GM18907 (cell line): ENCODE data around the gene SCAMP4.
A peak's percentile ranks its signal among the peaks of the same experiment; 100 is the strongest.

Experiments
- ATAC-seq: cut with Tn5 transposase; IDR thresholded peaks from one replicate; pipeline ENCODE4 v1.9.1; 2021; ENCODE audit warnings: mild to moderate bottlenecking, moderate library complexity; ENCODE audit not compliant: unreplicated experiment

The SCAMP4 gene, protein sequence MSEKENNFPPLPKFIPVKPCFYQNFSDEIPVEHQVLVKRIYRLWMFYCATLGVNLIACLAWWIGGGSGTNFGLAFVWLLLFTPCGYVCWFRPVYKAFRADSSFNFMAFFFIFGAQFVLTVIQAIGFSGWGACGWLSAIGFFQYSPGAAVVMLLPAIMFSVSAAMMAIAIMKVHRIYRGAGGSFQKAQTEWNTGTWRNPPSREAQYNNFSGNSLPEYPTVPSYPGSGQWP

GRCh38 chr19:1905110-1905862 lies at the start of gene SCAMP4, which contains the start of gene ADAT3:
TSS of gene SCAMP4 (plus strand) at chr19:1905399. CDS start at chr19:1915020, 9,621 bp downstream.
TSS of gene ADAT3 (plus strand) at chr19:1905399. CDS start at chr19:1912048, 6,649 bp downstream.
- ATAC-seq: peak; percentile 76

DNA sequence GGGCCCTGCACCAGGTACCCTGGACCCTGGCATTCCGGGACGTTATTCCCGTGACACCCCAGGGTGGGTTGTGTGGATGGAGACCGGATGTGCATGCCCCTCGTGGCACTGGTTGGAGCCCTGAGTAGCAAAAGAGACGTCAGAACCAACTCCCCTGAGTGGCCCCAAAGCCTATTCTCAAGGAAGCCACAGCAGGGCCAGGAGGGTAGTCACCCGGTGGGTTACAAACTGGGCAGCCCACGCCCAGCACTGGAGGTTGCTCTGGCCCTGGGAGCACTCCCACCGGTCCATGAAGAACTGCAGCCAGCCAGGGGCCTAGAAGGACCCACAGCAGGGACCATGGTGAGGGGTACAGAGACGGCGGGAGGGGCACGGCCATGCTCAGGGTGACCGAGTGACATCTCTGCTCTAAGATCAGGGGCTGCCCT lies 49.4 kb upstream of the SCAMP4 start:
- peak; percentile 3 for ATAC-seq

- ATAC-seq: no peak
Measured at GRCh38 chr19:1856345-1856697, 48.9 kb upstream of the SCAMP4 start.

GRCh38 chr19:1856698-1857603 lies 48.2 kb upstream of the SCAMP4 start:
- ATAC-seq: no peak

DNA sequence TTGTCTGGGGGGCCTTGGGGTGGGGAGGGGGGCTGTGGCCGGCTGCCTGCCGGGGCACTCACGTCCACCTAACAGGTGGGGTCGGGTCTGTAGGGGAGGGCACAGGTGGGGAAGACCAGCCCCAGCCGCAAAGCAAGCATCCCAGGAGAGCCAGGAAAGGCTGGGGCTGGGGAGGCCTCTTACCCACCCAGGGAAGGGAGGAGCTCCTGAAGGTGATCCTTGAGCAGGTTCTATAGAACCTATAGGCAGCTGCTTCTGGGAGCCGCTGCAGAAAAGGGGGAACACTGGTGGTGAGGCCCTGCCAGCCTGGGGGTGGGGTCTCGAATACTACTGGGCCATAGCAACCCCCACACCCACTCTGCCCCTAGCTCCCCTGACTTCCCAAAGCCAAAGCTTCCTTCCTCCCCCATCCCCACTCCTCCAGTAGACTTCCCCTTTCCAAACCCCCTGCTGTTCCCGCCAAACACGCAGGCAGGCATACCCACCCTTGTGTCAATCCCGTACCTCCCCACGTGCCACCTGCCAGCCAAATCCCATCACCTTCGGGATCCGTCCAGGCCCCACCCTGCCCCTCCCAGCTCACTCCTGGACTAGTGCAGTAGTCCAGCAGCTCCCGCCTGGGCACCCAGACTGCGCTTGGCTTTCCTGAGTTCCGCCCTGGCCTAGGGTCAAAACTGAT lies 47.4 kb upstream of the SCAMP4 start:
- ATAC-seq: no peak

- no peak for ATAC-seq
Measured at GRCh38 chr19:1858412-1859081, 46.7 kb upstream of the SCAMP4 start.

- ATAC-seq: no peak
Measured at GRCh38 chr19:1859331-1859781, 45.8 kb upstream of the SCAMP4 start.

GRCh38 chr19:1860042-1860775 lies 45.0 kb upstream of the SCAMP4 start:
- ATAC-seq: no peak

- ATAC-seq: no peak
Measured at GRCh38 chr19:1860821-1861598, 44.2 kb upstream of the SCAMP4 start.

DNA sequence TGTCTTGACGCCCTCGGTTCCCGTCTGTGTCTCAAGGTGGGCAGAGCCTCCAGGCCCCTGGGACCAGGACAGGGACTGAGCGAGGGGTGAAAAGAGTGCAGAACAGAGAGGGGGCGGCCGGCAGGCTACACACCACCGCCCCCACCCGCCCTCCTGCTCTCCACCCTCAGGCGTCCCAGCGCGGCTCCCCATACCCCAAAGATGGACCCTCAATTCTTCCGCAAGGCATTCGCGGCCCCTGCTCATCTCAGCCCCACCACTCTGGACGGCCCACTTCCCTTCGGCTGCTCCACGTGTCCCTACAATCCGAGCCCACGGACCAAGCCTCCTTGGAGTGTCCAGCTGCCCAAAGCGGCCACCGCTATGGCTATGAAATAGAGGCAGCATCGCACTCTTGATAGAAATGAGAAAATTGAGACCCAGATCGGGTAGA lies 43.6 kb upstream of the SCAMP4 start:
- no peak for ATAC-seq

DNA sequence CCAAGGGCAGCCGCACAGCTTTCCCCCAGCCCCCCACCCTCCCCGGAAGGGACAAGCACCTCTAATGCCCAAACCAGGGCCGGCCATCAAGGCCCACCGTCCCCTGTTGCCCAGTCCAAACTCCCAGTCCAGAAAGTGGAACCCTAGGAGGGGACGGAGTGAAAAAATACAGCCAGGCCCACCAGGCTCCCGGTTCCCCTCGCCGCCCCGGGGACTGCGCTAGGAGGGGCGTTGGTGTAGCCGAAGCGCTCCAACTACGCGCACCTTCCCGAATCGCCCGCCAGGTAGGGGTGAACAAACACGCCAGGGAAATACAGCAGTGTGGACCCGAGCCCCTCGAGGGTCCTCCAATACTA lies 43.2 kb upstream of the SCAMP4 start:
- ATAC-seq: no peak

DNA sequence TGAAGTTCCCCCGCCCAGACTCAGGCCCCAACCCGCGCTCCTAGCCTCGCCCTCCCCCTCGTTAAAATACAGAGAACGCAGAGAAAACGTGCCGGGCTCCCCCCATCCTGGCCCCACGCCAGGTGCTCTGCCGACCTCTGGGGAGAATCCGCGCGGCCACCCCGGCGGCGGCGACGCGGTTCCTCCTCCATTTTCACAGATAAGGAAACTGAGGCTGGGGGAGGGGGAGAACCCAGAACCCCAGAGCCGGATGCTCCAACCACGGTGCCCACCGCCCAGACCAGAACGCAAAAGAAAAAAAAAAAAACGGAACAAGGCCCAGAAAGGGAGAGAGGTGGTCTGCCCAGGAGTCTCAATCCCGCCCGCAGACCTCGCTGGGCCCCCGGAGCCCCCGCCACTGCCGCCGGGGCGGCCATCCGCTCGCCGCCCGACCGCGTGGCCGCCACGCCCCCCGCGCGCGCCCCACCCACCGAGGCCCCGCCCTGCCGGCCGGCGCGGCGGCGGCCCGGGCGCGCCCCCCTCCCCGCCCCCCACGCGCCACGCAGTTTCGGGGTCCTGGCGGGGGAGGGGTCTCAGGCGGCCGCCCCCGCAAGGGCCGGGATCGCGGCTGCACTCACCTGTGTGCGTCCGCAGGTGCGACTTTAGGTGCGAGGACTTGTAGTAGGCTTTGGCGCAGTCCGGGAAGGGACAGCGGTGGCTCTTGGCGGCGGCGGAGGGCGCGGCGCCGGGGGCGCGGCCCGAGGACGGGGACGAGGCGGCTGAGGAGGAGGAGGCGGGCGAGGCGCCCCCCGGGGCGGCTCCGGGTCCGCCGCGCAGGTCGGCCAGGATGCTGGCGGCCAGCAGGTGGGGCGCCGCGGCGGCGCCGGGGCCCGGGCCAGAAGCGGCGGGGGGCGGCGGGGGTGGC lies 42.5 kb upstream of the SCAMP4 start:
- no peak for ATAC-seq

- no peak for ATAC-seq
Measured at GRCh38 chr19:1863328-1863637, 41.9 kb upstream of the SCAMP4 start, which contains the start of gene KLF16. TSS of gene KLF16 (minus strand) at chr19:1863579. CDS start at chr19:1863497, 82 bp downstream.

GRCh38 chr19:1863638-1864479 lies 41.3 kb upstream of the SCAMP4 start:
- ATAC-seq: peak; percentile 50

GRCh38 chr19:1864480-1865171 lies 40.6 kb upstream of the SCAMP4 start:
- ATAC-seq: peak; percentile 37
